Measurements from ENCODE around the gene CHSY1. TPM values are rescaled to one million over a fixed set of nuclear protein-coding genes. Genes with fewer than 3 reads are reported as not detected.

The CHSY1 gene
- total and polyA plus RNA-seq, 9 donors, result 23.0 to 69.9 (median 33.0) TPM

DNA sequence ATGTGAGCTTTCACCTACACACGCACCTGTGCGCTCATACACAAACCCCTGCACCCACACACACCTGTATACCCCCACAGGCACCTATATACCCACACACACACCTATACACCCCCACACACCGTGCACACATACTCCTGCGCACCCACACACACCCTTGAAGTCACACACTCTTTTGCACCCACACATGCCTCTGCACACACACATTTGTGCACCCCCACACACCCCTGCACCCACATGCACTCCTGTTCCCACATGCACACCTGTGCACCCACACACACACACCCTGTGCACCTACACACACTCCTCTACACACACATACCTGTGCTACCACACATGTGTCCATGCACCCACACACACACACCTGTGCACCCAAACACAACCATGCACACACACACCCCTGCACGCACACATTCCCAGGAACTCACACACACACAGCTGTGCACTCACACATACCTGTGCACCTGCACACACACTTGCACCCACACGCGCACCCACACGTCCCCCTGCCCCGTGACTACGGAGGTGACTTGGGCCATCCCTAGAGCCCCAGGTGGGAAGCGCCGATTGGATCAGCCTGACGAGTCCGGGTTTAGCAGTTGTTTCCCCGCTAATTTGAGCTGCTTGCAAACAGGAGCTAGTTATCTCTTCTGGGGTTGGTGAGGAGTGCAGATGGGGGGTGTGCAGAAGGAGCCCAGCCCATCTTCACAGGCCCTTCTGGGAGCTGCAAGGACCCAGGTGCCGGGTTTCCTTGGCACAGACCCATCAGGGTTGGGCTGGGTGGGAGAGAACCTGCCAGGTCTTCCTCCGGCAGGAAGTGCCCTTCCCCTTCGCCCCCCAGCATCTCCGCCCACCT lies 97.8 kb downstream of the CHSY1 start:
- Histone ChIP-seq H3K4me1 (ENCODE audit: insufficient read depth) (no peaks in the 10 kb centered on the region), H3K9me3 (no peaks in the 10 kb centered on the region), H3K27ac (no peak overlapping the region), H3K4me3 (no peak overlapping the region), H3K36me3 (no peaks in the 10 kb centered on the region), H3K27me3 (no peaks in the 10 kb centered on the region)
- intact Hi-C loops (cut with DNase I), result no loop called here
- DNase-seq, result peak in 1 of 5 donors; percentile 29
- no peak for TF ChIP-seq EP300 (IDR thresholded peaks at IDR 0.05)
- no peak for TF ChIP-seq CTCF (IDR thresholded peaks at IDR 0.05)
- TF ChIP-seq POLR2A (IDR thresholded peaks at IDR 0.05), result no peak
- WGBS, 3 donors, result 91 to 95% (median 93%) methylated on average over 19 of the region's 19 CpGs

GRCh38 chr15:101152914-101153313 lies 98.9 kb downstream of the CHSY1 start:
- no peaks in the 10 kb centered on the region for H3K36me3 ChIP-seq
- H3K27ac ChIP-seq, result no peak overlapping the region
- intact Hi-C loops (cut with DNase I), result no loop called here
- 95 to 98% (median 95%) methylated on average over 10 of the region's 10 CpGs for WGBS, 3 donors
- no peaks in the 10 kb centered on the region for H3K27me3 ChIP-seq
- peak in 1 of 5 donors; percentile 27 for DNase-seq
- no peaks in the 10 kb centered on the region for H3K4me1 ChIP-seq (ENCODE audit: insufficient read depth)
- H3K9me3 ChIP-seq, result no peaks in the 10 kb centered on the region
- TF ChIP-seq CTCF (IDR thresholded peaks at IDR 0.05) (no peak), POLR2A (IDR thresholded peaks at IDR 0.05) (no peak), EP300 (IDR thresholded peaks at IDR 0.05) (no peak)
- H3K4me3 ChIP-seq, result no peak overlapping the region

DNA sequence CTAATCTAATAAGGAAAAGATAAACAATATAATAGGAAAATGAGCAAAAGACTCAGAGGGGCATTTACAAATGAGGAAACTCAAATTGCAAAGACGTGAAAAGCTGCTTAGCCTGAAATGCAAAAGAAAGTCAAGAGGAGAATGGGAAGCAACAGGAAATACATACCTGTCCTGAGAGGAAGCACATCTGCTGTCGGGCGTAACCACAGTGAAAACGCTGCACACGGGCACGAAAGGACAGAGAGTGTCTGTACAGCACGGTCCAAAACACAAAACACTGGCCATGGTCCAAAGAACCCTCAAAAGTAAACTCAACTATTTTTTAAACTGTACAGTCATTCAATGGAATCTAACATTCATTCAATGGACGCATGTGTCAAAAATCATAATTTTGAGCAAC lies 100.6 kb downstream of the CHSY1 start:
- TF ChIP-seq EP300 (IDR thresholded peaks at IDR 0.05), result no peak
- no peak for TF ChIP-seq CTCF (IDR thresholded peaks at IDR 0.05)
- no peak for TF ChIP-seq POLR2A (IDR thresholded peaks at IDR 0.05)
- H3K27me3 ChIP-seq, result no peaks in the 10 kb centered on the region
- WGBS, 3 donors, result 56 to 63% (median 62%) methylated on average over 8 of the region's 8 CpGs
- no peak overlapping the region for H3K4me3 ChIP-seq
- H3K36me3 ChIP-seq, result no peaks in the 10 kb centered on the region
- H3K27ac ChIP-seq, result no peak overlapping the region
- DNase-seq, result peak in 1 of 5 donors; percentile 21
- intact Hi-C loops (cut with DNase I), result no loop called here
- H3K9me3 ChIP-seq, result no peaks in the 10 kb centered on the region
- no peaks in the 10 kb centered on the region for H3K4me1 ChIP-seq (ENCODE audit: insufficient read depth)

GRCh38 chr15:101150723-101151040 lies 101.2 kb downstream of the CHSY1 start:
- no peak overlapping the region for H3K27ac ChIP-seq
- WGBS, 3 donors, result 84 to 95% (median 91%) methylated on average over 7 of the region's 7 CpGs
- H3K4me3 ChIP-seq, result no peak overlapping the region
- intact Hi-C loops (cut with DNase I), result no loop called here
- no peaks in the 10 kb centered on the region for H3K36me3 ChIP-seq
- no peak for DNase-seq
- H3K9me3 ChIP-seq, result no peaks in the 10 kb centered on the region
- H3K4me1 ChIP-seq (ENCODE audit: insufficient read depth), result no peaks in the 10 kb centered on the region
- H3K27me3 ChIP-seq, result no peaks in the 10 kb centered on the region
- TF ChIP-seq POLR2A (IDR thresholded peaks at IDR 0.05), result no peak
- TF ChIP-seq CTCF (IDR thresholded peaks at IDR 0.05), result no peak
- TF ChIP-seq EP300 (IDR thresholded peaks at IDR 0.05), result no peak
